Endothelial cell of umbilical vein (primary cell): ENCODE measurements around the gene SFI1. TPM values are rescaled to one million over a fixed set of nuclear protein-coding genes. Genes with fewer than 3 reads are reported as not detected.

Experiments used
- BruUV-seq: library from RNA; stranded (reverse); fragments of 400-500 nt; replicated peaks from 2 replicates; lab custom pipeline; 2021; lab: Mats Ljungman, UMichigan
- CTCF ChIA-PET: fragments of 300-600, 350-600 bp; sonication (Branson Sonifier 250); formaldehyde crosslinking; loops from one replicate; lab custom pipeline; 2021; ENCODE audit warnings: antibody characterized with exemption, inconsistent platforms; lab: Charles Lee
- POLR2A ChIA-PET: fragments of 300-600, 350-600 bp; sonication (Branson Sonifier 250); formaldehyde crosslinking; loops from one replicate; lab custom pipeline; 2021; ENCODE audit warnings: antibody characterized with exemption, inconsistent platforms; lab: Charles Lee
- DNase-seq: peaks from one replicate; pipeline ENCODE4 v3.0.0-alpha.2; 2011; ENCODE audit warnings: low read depth, low spot score
- FAIRE-seq: peaks from 2 replicates; lab custom pipeline; 2011; peaks lifted over from hg19 to GRCh38; lab: Jason Lieb, UNC
- H2AFZ ChIP-seq: 2 replicates; pipeline ENCODE4 v1.6.0; 2012; ENCODE audit warnings: low read depth, low read length, control low read depth, inconsistent platforms
- H3K27ac ChIP-seq: 2 replicates; pipeline ENCODE4 v1.5.1; 2011; ENCODE audit warnings: low read depth, mild to moderate bottlenecking, control low read depth, low read length, moderate library complexity; ENCODE audit not compliant: insufficient read depth
- H3K27me3 ChIP-seq, 2 experiments: 2 replicates each; pipeline versions ENCODE4 v1.6.0 to v1.6.1; 2011; ENCODE audit warnings: low read length in 2 of 2, mixed read lengths in 1 of 2; ENCODE audit not compliant: control insufficient read depth in 2 of 2, insufficient read depth in 2 of 2
- H3K36me3 ChIP-seq, 2 experiments: 2 replicates in 1 of 2; 3 replicates in 1 of 2; pipeline ENCODE4 v1.5.1; 2011; ENCODE audit warnings: low read length in 2 of 2, mild to moderate bottlenecking in 1 of 2, moderate library complexity in 1 of 2; ENCODE audit not compliant: control insufficient read depth in 2 of 2, insufficient read depth in 2 of 2; ENCODE audit errors: extremely low read depth in 1 of 2
- H3K4me1 ChIP-seq: 3 replicates; pipeline ENCODE4 v1.5.1; 2011; ENCODE audit warnings: mild to moderate bottlenecking, low read length; ENCODE audit not compliant: control insufficient read depth, insufficient read depth; ENCODE audit errors: extremely low read depth
- H3K4me2 ChIP-seq: 2 replicates; pipeline ENCODE4 v1.6.1; 2011; ENCODE audit warnings: low read length, control low read depth, mixed read lengths; ENCODE audit not compliant: insufficient read depth
- H3K4me3 ChIP-seq, 3 experiments: fragments of 200-600 bp in 1 of 3; sonication (generic), shearing (Covaris generic) in 1 of 3; replicated peaks in 1 of 3; 2 replicates each; pipeline ENCODE4 v1.5.1; 2011 to 2016; ENCODE audit warnings: control low read depth in 3 of 3, low read length in 3 of 3, mild to moderate bottlenecking in 2 of 3, inconsistent platforms in 1 of 3, low read depth in 1 of 3, moderate library complexity in 1 of 3; ENCODE audit not compliant: insufficient read depth in 1 of 3
- H3K79me2 ChIP-seq: 2 replicates; pipeline ENCODE4 v1.6.0; 2012; ENCODE audit warnings: low read length, inconsistent platforms; ENCODE audit not compliant: control insufficient read depth, insufficient read depth
- H3K9ac ChIP-seq: replicated peaks from 2 replicates; pipeline ENCODE3; 2011; ENCODE audit warnings: low read length, control low read depth; ENCODE audit not compliant: insufficient read depth; ENCODE audit errors: extremely low read depth
- H3K9me1 ChIP-seq: replicated peaks from 3 replicates; pipeline ENCODE4 v1.6.0; 2011; ENCODE audit warnings: mild to moderate bottlenecking, low read length; ENCODE audit not compliant: control insufficient read depth, insufficient read depth; ENCODE audit errors: extremely low read depth
- H3K9me3 ChIP-seq: replicated peaks from 2 replicates; pipeline ENCODE4 v1.5.1; 2012; ENCODE audit warnings: low read length, inconsistent platforms; ENCODE audit not compliant: control insufficient read depth, insufficient read depth
- H4K20me1 ChIP-seq: replicated peaks from 2 replicates; pipeline ENCODE3; 2011; ENCODE audit warnings: mild to moderate bottlenecking, low read length; ENCODE audit not compliant: control insufficient read depth, insufficient read depth; ENCODE audit errors: extremely low read depth
- EZH2 ChIP-seq: IDR thresholded peaks from 2 replicates; pipeline ENCODE4 v1.6.1; 2012; ENCODE audit warnings: borderline replicate concordance, low read depth, mild to moderate bottlenecking, moderate library complexity, low read length, inconsistent platforms; ENCODE audit not compliant: severe bottlenecking
- FOS ChIP-seq: IDR thresholded peaks from 2 replicates; pipeline ENCODE4 v1.6.1; 2011; ENCODE audit warnings: mild to moderate bottlenecking, low read length, moderate library complexity, borderline replicate concordance; ENCODE audit not compliant: insufficient read depth
- GATA2 ChIP-seq: IDR thresholded peaks from 2 replicates; pipeline ENCODE4 v1.7.0; 2011; ENCODE audit warnings: low read depth, mild to moderate bottlenecking, moderate library complexity, mixed read lengths, low read length; ENCODE audit not compliant: insufficient read length, insufficient read depth
- JUN ChIP-seq: IDR thresholded peaks from 2 replicates; pipeline ENCODE4 v1.6.1; 2011; ENCODE audit warnings: borderline replicate concordance, low read depth; ENCODE audit not compliant: insufficient read length, insufficient read depth
- MYC ChIP-seq: IDR thresholded peaks from one replicate; pipeline ENCODE4 v1.6.1; 2011; ENCODE audit warnings: mild to moderate bottlenecking, low read depth, low read length
- POLR2A ChIP-seq: IDR thresholded peaks from 2 replicates; pipeline ENCODE4 v1.6.1; 2012; ENCODE audit warnings: low read depth, mild to moderate bottlenecking, control low read depth, low read length
- POLR2AphosphoS5 ChIP-seq: IDR thresholded peaks from 2 replicates; pipeline ENCODE4 v1.6.1; 2012; ENCODE audit warnings: low read depth, mild to moderate bottlenecking, control low read depth, low read length, moderate library complexity; ENCODE audit not compliant: insufficient read depth
- dilution Hi-C: fragments of 300-500 bp; cut with MboI; formaldehyde crosslinking; loops from one replicate; pipeline ENCODE4 v1.15.0; 2019; ENCODE audit warnings: low sequenced_read_pairs; ENCODE audit not compliant: extremely low pct_ligation_motif_present
- intact Hi-C: fragments of 100-400 bp; cut with micrococcal nuclease; formaldehyde crosslinking; loops from one replicate; pipeline ENCODE4 v1.10.0; 2022
- polyA plus RNA-seq, 4 experiments: library from polyadenylated mRNA; depleted of rRNA in 3 of 4; stranded (reverse) in 3 of 4; unstranded in 1 of 4; fragments of >200 nt; gene quantifications; 2 replicates each; pipeline versions ENCODE4 v1.2.1 to v1.2.3, GENCODE V29; 2011 to 2012; ENCODE audit warnings: missing spikeins in 1 of 4
- total RNA-seq: library from RNA; stranded (reverse); gene quantifications from 2 replicates; pipeline ENCODE4 v1.2.3, GENCODE V29; 2021
- TF ChIP-seq, protein P1 (sequence below): IDR thresholded peaks from 2 replicates; pipeline ENCODE4 v1.6.1; 2011; ENCODE audit not compliant: insufficient read depth, insufficient read length
- TF ChIP-seq, protein P2 (sequence below), 2 donors: IDR thresholded peaks; 1 replicate in 1 of 2; 2 replicates in 1 of 2; pipeline ENCODE4 v1.5.1; 2011; ENCODE audit warnings: low read length in 2 of 2, mild to moderate bottlenecking in 2 of 2, moderate library complexity in 2 of 2, control low read depth in 1 of 2, inconsistent platforms in 1 of 2, low read depth in 1 of 2; ENCODE audit not compliant: insufficient read depth in 1 of 2; ENCODE audit errors: extremely low read depth in 1 of 2

SFI1 gene
- total and polyA plus RNA-seq, 2 donors (not counting 3 experiments of a cell fraction or from before 2014, with no cell fraction given): 12.5 to 46.4 TPM

DNA sequence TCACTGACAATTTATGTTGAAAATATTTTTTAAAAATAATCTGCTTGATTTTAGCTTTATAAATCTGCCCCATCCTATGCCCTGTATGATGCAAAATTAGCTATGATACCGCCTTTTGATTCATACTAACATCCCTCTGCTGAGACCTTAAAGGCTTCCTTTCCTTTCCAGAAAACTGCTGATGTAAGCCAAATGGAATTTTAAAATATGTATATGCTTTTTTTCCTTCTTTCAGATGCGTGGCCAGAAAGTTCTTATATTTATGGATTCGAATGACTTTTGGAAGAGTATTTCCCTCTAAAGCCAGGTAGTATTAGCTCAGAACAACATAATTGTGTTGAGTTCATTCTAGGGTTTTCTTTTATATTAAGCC, 34.5 kb downstream of the SFI1 start:
- Histone ChIP-seq H3K9me3 (no peaks in the 10 kb centered on the region), H4K20me1 (no peaks in the 10 kb centered on the region), H2AFZ (peak overlapping the region; percentile 56), H3K4me1 (peaks cover 10% of the 10 kb centered on the region), H3K79me2 (peaks cover 2% of the 10 kb centered on the region), H3K9me1 (no peaks in the 10 kb centered on the region), H3K27ac (peak overlapping the region; percentile 78), H3K36me3 (no peaks in the 10 kb centered on the region), H3K27me3 (no peaks in the 10 kb centered on the region), H3K4me3 (no peak overlapping the region), H3K9ac (peak overlapping the region; percentile 51), H3K4me2 (peak overlapping the region; percentile 83)
- ChIA-PET CTCF (interaction anchor here (0.7 to 1.5 kb wide), 6 partner anchors 9 to 439 kb away, joined by 3 to 6 read pairs (median 4); no protein-coding TSS in a partner anchor), POLR2A (no interaction called here)
- intact Hi-C loops: loop anchor here (2.0 kb wide), 2 partner anchors 34 to 42 kb away; partner anchors contain the start of genes EIF4ENIF1 and SFI1
- no TSS peak for BruUV-seq
- TF ChIP-seq JUN (no peak), POLR2A (no peak), POLR2AphosphoS5 (no peak), GATA2 (no peak), EZH2 (no peak), MYC (no peak), FOS (no peak)
- TF ChIP-seq, protein P1, sequence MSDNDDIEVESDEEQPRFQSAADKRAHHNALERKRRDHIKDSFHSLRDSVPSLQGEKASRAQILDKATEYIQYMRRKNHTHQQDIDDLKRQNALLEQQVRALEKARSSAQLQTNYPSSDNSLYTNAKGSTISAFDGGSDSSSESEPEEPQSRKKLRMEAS: no peak
- TF ChIP-seq, protein P2, sequence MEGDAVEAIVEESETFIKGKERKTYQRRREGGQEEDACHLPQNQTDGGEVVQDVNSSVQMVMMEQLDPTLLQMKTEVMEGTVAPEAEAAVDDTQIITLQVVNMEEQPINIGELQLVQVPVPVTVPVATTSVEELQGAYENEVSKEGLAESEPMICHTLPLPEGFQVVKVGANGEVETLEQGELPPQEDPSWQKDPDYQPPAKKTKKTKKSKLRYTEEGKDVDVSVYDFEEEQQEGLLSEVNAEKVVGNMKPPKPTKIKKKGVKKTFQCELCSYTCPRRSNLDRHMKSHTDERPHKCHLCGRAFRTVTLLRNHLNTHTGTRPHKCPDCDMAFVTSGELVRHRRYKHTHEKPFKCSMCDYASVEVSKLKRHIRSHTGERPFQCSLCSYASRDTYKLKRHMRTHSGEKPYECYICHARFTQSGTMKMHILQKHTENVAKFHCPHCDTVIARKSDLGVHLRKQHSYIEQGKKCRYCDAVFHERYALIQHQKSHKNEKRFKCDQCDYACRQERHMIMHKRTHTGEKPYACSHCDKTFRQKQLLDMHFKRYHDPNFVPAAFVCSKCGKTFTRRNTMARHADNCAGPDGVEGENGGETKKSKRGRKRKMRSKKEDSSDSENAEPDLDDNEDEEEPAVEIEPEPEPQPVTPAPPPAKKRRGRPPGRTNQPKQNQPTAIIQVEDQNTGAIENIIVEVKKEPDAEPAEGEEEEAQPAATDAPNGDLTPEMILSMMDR (IDR thresholded peaks at IDR 0.05; ENCODE audit: extremely low read depth in 1 of 2, insufficient read depth in 1 of 2, low read depth in 1 of 2, low read length in 2 of 2): no peak
- DNase-seq (no peak), FAIRE-seq (no peak)
- dilution Hi-C loops: no loop called here
